ENCODE measurements around the gene NRF1.

The NRF1 gene

GRCh38 chr7:129790136-129790535, 178.6 kb downstream of the NRF1 start:
- TF ChIP-seq YY1 (IDR thresholded peaks at IDR 0.05; ENCODE audit: low read depth), result no peak
- TF ChIP-seq EGR1 (IDR thresholded peaks at IDR 0.05), result no peak
- TF ChIP-seq NFIC (IDR thresholded peaks at IDR 0.05), result no peak
- no peak for TF ChIP-seq EP300 (IDR thresholded peaks at IDR 0.05; ENCODE audit: borderline replicate concordance)
- no peak for TF ChIP-seq MAX (IDR thresholded peaks at IDR 0.05)
- TF ChIP-seq TCF12 (IDR thresholded peaks at IDR 0.05; ENCODE audit: low read depth), result no peak
- TF ChIP-seq FOXM1 (IDR thresholded peaks at IDR 0.05; ENCODE audit: borderline replicate concordance, low read depth), result no peak
- no peak for TF ChIP-seq RAD21 (IDR thresholded peaks at IDR 0.05; ENCODE audit: low read depth)
- TF ChIP-seq ZBTB7A (IDR thresholded peaks at IDR 0.05; ENCODE audit: low read depth), result no peak
- TF ChIP-seq CEBPB (IDR thresholded peaks at IDR 0.05), result no peak
- no peak for TF ChIP-seq TAF1 (IDR thresholded peaks at IDR 0.05; ENCODE audit: low read depth)
- no peak for TF ChIP-seq REST (IDR thresholded peaks at IDR 0.05; ENCODE audit: low read depth)
- no peak for TF ChIP-seq TEAD4 (IDR thresholded peaks at IDR 0.05)
- no peak for TF ChIP-seq CREB1 (IDR thresholded peaks at IDR 0.05; ENCODE audit: low read depth)
- TF ChIP-seq USF1 (IDR thresholded peaks at IDR 0.05), result no peak

- no peak for TF ChIP-seq CREB1 (IDR thresholded peaks at IDR 0.05; ENCODE audit: low read depth)
- no peak for TF ChIP-seq RAD21 (IDR thresholded peaks at IDR 0.05; ENCODE audit: low read depth)
- no peak for TF ChIP-seq TAF1 (IDR thresholded peaks at IDR 0.05; ENCODE audit: low read depth)
- no peak for TF ChIP-seq EGR1 (IDR thresholded peaks at IDR 0.05)
- no peak for TF ChIP-seq CEBPB (IDR thresholded peaks at IDR 0.05)
- no peak for TF ChIP-seq FOXM1 (IDR thresholded peaks at IDR 0.05; ENCODE audit: borderline replicate concordance, low read depth)
- no peak for TF ChIP-seq TCF12 (IDR thresholded peaks at IDR 0.05; ENCODE audit: low read depth)
- no peak for TF ChIP-seq TEAD4 (IDR thresholded peaks at IDR 0.05)
- no peak for TF ChIP-seq EP300 (IDR thresholded peaks at IDR 0.05; ENCODE audit: borderline replicate concordance)
- no peak for TF ChIP-seq YY1 (IDR thresholded peaks at IDR 0.05; ENCODE audit: low read depth)
Measured at GRCh38 chr7:129792721-129793120, 181.2 kb downstream of the NRF1 start.

GRCh38 chr7:129793506-129794310, 182.2 kb downstream of the NRF1 start:
- TF ChIP-seq EP300 (IDR thresholded peaks at IDR 0.05; ENCODE audit: borderline replicate concordance), result no peak
- TF ChIP-seq USF1 (IDR thresholded peaks at IDR 0.05), result no peak
- no peak for TF ChIP-seq TCF12 (IDR thresholded peaks at IDR 0.05; ENCODE audit: low read depth)
- TF ChIP-seq ZBTB7A (IDR thresholded peaks at IDR 0.05; ENCODE audit: low read depth), result no peak
- no peak for TF ChIP-seq EGR1 (IDR thresholded peaks at IDR 0.05)

- TF ChIP-seq USF1 (IDR thresholded peaks at IDR 0.05) (no peak), TAF1 (IDR thresholded peaks at IDR 0.05; ENCODE audit: low read depth) (no peak), MAX (IDR thresholded peaks at IDR 0.05) (no peak), TEAD4 (IDR thresholded peaks at IDR 0.05) (no peak), EGR1 (IDR thresholded peaks at IDR 0.05) (no peak), RAD21 (IDR thresholded peaks at IDR 0.05; ENCODE audit: low read depth) (no peak), CEBPB (IDR thresholded peaks at IDR 0.05) (no peak), EP300 (IDR thresholded peaks at IDR 0.05; ENCODE audit: borderline replicate concordance) (no peak), NFIC (IDR thresholded peaks at IDR 0.05) (no peak), REST (IDR thresholded peaks at IDR 0.05; ENCODE audit: low read depth) (no peak), ZBTB7A (IDR thresholded peaks at IDR 0.05; ENCODE audit: low read depth) (no peak), FOXM1 (IDR thresholded peaks at IDR 0.05; ENCODE audit: borderline replicate concordance, low read depth) (no peak), YY1 (IDR thresholded peaks at IDR 0.05; ENCODE audit: low read depth) (no peak), CREB1 (IDR thresholded peaks at IDR 0.05; ENCODE audit: low read depth) (no peak)
Measured at GRCh38 chr7:129796186-129796775, 184.8 kb downstream of the NRF1 start.

All from Ishikawa (cell line).